AML-193 (cell line): ENCODE results near the gene ADSS1.

Experiments
- DNase-seq, 2 experiments: peaks; one replicate each; lab custom pipeline; 2025; lab: John Stamatoyannopoulos, UW

Gene ADSS1

DNA sequence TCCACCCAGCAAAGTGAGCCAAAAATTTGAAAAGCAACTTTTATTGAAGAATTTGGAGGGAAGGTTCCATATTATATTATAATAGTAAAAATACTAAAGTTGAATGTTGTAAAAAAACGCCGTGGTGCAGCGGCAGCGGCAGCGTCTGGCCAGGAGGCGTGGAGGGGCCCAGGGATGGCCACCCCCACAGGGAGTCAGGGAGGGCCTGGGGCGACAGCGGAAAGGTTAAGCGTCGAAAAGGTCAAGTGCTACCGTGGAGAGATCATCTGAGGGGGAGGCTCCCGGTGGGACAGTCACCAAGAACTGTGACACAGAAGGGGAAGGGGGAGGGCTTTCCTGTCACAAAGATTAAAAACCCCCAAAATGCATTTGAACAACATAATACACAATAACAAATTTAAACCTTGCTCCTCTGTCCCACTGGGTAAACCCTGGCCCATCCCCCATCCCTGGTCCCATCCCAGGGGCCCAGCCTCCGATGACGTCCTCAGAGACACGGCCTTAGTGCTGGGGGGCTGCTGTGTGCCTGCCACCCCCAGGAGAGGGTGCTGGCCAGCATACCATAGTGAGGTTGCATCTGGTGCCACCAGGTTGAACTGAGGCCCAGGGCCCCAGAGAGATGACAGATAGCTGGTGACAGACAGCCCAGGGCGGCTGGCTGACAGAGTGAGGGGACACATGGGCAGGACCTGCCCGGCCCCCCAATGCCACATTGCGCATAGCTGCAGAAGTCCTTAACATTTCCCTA, 45.5 kb downstream of the ADSS1 start:
- DNase-seq = no peak

DNA sequence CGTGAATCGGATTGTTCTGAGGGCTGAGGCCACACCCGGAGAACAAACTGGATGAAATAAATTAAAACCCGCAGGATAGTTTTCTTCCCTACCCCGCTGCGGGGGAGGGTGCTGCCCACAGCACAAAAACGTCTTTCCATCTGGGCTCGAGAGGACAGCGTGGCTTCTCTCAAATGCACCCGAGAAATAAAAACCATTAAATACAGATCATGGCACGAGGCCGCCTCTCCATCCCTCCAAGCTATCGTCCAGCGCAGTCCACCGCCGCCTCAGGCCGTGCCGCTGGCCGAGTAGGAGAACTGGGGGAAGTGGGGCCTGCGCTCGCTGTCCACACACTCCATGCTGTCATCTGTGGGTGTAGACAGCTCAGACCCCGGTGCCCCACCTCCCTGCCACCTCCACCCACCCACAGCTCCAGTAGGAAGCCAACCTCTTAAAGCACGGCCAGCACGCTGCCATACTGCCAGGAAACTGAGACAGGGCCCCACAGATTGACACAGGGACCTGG, 46.1 kb downstream of the ADSS1 start:
- no peak for DNase-seq

DNA sequence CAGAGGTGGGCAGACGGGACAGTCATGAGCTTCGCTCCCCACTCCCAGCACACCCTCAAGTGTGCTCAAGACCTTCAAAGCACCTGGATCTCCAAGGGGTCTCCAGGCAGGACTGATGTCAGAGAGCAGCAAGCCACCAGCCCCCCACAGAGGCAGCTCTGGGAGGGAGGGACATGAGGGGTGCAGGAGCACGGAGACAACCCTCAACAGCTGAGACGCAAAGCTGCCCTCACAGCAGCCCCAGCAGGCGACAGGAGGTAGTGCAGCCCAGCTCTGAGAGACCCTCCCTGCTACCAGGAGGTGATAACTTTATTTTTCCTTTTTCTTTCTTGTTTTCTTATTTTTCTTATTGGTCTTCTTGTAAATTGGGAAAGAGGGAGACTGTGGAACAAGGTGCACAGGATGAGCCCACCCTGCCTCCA, 46.8 kb downstream of the ADSS1 start:
- no peak for DNase-seq

DNA sequence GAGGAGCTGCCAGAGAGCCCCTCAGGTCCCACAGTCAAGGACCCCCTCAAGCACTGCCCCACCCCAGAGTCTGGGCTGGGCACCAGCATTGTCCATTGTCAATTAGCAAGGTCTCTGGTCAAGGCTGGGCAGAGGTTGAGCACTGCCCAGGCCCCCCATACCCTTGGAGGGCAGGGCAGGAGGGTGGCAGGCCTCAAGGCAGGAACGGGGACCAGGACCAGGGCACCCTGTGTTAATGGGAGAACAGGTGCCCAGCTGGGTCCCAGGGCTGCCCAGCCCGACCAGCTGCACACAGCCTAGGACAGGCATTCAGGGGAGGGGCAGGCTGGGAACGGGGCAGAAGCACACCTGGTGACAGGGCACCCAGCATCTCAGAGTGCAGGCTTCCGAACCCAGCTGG, 47.3 kb downstream of the ADSS1 start:
- DNase-seq = no peak

DNA sequence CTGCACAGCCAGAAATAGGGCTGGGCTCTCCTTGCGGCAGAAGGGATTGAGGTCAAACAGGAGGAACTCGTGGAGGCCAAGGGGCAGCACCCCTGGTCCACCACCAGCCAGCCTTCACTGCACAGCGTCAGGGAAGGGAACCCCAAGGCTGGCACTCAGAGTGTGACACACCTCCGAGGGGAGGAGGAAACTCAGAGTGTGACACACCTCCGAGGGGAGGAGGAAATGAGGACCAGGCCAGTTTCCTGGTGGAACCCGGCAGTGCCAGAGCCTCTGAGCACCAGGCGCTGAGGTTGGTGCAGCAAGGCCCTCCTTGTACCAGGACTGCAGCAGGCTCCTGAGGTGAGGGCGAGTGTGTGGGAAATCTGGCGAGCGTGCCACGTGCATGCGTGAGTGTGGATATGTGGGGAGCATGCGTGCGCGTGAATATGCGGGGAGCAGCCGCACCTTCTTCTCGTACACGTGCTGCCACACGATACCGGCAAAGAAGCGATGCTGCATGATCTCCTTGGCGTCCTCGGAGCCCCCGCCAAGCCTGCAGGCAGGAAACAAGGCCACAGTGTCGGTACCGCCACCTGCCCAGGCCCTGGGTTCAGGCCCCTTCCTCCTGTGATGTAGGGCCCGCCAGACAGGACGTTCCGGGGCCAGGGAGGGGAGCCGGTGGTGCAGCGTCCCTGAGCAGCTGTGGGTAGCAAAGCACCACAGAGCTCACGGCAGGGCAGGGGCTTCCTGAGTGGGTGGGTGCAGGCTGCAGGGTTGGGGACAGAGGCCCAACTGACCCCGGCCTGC, 48.1 kb downstream of the ADSS1 start:
- DNase-seq = no peak

DNA sequence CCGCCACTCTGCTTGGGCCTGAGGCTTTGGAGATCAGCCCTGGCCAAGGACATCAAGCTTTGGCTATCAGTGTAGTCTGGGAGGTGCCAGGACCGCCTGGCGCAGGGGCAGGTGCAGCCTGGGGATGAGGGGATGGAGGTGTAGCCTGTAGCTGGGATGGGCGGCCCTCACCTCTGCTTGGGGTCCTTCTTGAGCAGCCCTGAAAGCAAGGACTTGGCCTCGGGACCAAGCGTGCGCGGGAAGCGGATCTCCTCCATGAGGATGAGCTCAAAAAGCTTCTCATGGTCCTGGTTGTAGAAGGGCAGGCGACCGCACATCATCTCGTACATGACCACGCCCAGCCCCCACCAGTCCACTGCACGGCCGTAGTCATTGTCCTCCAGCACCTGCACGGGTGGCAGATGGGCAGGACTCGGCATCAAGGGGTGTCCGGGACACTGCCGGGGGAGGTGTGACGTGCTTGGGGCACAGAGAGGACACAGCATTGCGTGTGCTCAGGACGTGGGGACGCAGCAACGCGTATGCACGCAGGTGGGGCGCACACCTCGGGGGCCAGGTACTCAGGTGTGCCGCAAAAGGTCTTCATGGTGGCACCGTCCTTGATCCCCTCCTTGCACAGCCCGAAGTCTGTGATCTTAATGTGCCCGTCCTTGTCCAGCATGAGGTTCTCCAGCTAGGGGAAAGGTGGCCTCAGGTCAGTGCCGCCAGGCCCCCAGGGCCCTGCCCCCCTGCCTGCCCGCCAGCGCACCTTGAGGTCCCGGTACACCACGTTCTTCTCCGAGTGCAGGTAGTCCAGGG, 48.9 kb downstream of the ADSS1 start:
- no peak for DNase-seq

DNA sequence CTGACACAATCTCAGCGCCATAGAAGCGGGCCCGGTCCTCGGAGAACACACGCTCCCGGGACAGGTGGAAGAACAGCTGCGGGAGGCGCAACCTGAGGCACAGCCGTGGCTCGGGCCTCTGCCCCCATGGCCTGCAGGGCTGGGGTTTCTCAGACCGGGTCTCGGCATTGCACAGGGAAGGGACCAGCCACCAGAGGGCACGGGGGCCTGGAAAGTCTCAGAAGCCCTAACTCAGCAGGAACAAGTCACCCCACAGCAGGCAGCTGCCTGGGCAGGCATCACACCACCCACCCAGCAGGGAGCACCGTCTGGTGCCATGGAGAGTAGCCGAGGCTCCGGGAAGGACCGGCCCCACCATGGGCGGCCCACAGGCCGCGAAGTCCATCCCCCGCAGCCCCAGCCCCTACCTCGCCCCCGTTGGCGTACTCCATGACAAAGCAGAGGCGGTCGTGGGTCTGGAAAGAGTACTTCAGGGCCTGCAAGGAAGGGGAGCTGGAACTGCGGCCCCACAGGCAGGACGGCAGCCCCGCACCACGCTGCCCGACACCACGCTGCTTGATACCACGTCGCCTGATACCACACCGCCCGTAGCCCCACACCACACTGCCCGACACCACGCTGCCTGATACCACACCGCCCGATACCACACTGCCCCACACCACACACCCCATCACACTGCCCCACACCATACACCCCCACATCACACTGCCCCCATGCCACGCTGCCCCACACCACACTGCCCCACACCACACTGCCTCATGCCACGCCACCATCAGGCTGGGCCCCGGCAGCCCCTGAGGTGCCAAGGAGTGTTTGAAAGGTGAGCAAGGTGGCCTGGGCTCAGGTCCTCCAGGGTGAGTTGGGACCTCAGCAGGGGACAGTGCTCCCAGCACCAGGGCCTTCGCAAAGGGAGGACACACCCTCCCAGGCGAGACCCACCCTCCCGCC, 49.8 kb downstream of the ADSS1 start:
- DNase-seq = no peak

DNA sequence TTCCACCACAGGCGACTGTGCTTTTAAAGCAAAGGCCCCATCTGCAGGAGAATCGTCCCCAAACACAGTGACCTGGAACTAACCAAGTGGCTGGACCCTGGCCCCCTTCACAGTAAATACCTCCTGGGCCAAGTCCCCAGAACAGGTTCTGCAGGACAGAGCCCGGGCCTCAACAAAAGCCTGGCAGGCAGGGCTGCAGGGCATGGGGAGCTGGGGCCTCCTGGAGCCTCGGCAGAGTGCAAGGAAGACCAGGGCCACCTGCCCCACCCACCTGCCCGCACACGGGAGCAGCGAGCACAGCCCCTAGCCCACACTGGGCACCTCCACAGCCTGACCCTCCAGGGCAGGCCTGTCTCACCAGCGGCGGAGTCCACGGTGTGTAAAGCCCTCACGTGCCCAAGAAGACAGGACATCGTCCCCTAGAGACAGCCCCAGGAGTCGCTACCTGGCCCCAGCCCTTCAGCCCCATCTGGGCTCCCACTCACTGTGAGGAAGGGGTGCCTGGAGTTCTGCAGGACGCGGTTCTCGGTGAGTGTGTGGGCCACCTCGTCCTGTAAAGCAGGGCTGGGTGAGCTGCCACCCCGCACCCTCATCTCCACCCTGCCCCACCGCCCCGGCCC, 50.5 kb downstream of the ADSS1 start:
- no peak for DNase-seq

DNA sequence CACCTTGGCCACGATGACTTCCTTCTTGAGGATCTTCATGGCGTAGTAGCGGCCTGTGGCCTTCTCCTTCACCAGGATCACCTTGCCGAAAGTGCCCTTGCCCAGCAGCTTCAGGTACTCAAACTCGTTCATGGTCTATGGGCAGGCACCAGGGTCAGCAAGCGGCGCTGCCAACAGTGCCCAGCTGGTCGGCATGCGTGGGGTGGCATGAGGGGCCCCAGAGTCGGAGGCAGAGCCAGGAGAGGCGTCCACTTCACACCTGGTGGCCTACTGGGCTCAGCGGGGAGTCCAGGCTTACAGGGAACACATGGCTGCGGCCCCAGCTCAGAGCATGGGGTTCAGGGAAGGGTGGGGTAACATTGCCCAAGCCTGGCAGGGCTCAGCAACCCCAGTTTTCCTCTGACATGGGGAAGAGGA, 51.1 kb downstream of the ADSS1 start:
- DNase-seq = no peak

DNA sequence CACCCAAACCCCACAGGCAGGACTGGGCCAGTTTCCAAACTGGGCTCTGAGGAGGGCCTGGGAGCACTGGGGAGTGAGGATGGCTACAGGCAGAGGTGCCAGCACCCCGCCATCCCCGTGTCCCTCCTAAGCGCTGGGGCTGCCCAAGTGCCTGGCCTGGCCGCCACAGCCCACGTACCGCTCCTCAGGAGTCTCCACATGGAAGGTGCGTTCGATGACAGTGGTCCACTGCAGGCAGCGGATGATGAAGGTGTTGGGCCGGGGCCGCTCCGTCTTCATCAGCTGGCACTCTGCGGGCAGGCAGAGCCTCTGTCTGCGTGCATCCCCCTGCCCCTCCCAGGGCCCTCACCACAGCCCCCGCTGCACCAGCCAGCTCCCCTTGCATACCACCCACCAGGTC, 52.5 kb downstream of the ADSS1 start:
- no peak for DNase-seq

DNA sequence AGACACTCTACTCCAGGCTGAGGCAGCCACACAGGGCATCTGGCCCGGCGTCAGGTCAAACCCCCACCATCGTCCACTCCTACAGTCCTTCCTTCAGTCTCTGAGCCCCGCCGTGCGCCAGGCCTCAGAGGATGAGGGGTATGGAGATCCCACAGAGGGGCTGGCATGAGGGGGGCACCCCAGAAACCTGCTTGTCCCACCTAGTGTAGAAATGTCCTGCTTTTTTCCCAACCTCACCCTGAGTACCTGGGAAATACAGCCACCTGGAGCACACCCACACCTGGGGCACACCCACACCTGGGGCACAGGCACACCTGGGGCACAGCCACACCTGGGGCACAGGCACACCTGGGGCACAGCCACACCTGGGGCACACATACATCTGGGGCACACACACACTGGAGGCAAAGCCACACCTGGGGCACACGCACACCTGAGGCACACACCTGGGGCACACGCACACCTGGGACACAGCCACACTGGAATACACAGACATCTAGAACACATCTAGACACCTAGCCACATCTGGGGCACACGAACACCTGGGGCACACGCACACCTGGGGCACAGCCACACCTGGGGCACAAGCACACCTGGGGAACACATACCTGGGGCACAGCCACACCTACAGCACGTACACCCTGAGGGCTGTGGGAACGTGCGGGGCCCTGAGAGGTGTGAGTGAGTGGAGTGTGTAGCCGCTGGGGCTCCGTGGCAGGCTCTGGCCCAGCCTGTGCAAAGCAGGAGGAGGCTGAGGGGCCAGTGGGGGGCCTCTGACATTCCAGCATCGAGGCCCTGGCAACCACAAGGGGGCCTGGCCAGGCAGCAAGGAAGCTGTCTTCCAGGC, 53.2 kb downstream of the ADSS1 start:
- DNase-seq = no peak

DNA sequence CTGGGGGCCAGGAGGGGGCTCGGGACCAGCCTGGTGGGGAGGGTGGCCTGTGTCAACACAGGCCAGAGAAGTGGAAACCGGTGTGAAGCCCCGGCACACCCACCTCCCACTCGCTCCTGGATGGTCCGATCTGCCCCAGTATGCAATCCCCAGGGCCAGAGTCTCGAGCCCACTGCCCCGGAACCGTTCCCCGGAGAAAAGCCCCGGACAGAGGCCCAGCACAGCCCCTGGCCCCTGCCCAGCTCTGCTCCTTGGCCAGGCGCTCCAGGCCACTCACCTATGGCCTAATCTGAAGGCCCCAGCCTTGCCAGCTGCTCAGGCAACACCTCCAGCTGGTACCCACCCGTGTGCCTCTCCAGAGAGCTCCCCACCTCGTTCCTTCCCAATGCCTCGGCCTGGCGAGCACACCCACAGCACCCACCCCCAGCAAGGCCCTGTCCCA, 53.8 kb downstream of the ADSS1 start:
- DNase-seq = no peak

DNA sequence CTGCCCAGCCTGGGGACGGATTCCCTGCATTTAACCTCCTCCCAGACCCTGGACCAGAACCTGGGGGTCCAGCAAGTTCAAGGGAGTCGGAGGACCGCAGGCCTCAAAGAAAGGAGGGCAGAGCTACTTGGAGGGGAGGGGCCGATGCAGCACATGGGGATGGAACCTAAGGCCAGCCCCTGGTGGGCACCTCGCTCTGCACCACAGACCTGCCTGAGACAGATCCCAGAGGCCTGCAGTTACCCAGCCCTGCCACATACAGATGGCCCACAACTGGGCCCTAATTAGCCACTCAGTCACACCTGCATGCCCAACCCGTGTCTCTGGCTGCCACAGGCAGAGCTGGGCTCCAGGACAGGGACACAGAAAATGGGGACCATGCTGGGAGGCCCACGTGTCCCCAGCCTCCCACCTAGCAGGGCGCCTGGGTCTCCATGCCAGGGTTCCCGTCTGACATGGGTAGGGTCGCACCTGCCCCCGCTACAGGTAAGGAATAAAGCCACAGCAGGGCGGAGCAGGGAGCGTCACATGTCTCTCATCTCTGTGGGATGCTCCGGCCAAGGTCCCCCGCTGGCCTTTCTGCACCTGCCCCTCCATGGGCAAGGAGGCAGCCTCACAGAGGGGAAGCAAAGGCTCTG, 54.8 kb downstream of the ADSS1 start:
- DNase-seq = no peak

DNA sequence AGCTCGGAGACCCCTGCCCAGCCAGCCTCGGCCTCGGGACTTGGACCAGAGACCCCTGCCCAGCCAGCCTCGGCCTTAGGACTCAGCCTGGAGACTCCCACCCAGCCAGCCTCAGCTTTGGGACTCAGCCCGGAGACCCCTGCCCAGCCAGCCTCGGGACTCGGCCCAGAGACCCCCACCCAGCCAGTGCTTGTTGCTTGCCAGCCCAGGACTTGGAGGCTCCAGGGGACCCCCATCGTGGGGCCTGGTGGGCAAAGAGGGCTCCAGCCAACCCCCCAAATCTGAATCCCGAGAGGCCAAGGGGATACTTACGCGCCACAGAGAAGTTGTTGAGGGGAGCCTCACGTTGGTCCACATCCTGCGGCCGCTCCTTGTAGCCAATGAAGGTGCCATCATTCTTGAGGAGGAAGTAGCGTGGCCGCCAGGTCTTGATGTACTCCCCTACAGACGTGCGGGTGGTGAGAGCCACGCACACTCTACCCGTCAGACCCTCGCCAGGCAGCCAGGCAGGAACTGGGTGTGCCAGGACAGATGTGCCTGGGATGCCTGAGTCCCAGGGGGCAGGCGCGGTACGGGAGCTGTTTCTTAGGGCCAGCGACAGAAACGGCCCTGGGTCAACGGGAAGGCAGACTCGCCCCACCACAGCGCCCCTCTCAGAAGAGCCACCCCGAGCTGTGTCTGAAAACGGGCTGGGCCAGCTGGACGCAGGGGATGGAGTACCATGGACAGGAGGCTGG, 55.9 kb downstream of the ADSS1 start:
- DNase-seq = no peak

DNA sequence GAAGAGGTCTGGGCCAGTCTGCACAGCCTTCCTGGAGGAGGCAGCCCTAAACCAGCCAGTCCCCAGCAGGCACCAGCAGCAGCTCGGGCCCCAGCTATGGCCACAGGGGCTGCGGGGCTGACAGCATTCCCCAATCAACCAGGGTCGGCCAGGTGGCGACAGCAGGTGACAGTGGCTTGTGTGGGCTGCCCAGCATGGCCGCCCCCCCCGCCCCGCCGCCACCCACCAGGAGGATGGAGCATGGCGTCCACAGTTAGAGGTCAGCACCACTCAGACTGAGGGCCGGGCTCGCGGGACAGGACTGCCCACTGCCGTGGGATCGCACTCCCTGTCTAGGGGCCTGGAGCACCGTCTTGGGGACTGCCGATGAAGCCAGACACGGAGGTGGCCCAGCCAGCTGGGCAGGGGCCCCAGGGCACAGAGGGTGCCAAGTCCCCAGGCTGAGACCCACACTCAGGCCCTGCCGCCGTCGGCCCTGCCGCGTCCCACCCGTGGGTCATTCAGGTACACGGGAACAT, 56.5 kb downstream of the ADSS1 start:
- DNase-seq = no peak

DNA sequence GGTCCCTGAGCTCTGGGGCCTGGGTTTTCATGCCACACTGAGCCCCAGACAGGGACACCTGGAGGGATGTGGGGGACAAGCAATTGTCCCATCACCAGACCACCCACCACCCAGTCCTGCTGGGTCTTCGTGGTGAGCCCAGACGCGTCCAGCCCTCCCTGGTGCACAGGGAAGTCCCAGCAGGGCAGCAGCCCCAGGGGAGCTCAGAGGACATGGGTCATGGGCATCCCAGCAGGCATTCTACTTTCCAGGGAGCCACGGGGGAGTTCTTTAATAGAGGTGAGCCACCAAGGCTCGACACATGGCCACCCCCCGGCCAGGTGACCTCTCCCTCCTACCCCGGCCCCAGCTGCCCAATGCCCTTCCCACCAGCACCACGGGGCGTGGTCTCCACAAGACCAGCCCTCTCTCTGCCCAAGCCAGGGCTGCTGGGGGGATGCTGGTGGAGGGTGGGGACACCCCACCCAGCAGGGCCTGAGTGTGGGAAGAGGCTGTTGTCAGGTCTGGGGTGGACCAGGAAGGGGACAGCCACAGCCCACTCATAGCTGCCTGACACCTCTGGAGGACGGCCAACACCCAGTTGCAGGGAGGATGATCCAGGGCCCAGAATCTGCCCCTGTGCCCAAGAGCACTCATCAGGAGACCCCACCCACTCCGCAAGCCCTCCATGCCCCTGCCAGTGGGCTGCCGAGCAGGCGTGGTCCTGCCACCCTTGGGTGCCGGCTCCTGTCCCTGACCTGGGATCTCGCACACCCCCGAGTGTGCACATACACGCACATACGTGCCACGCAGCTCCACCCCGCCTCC, 57.4 kb downstream of the ADSS1 start:
- DNase-seq = no peak

DNA sequence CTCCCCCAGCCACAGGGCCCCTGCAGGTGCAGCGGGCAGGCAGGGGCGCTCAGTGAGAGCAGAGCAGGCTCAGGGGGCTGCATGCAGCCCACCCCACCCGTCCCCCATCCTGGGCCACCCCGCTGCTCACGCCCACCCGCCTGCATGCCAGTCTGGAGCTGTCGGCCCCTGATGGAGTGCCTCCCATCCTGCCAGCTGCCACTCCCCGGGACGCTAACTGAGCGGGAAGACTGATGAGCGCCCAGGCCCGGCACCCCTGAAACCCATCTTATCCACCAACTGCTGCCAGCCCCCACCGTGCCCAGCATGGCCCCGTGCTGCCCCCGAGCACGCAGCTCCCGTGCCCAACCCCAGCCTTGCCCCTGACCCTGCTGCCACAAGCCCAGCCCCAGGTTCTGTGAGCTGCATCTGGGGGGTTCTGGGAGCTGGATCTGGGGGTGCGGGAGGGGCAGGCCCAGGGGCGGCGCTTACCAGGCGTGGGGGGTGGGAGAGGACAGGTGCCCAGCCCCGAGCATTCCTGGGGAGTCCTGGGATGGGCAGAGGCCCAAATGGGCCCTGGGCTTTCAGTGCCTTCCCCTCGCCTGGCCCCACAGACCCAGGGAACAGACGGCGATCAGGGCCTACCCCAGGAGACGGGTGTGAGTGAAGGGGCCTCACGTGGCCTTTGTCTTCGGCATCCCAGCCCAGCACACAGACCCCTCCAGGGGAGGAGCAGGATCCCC, 58.2 kb downstream of the ADSS1 start:
- no peak for DNase-seq
